Stimulated activated CD4-positive, alpha-beta T cell treated with anti-CD3 and anti-CD28 coated beads, Interleukin-15, amount 100 ng/mL, for 48 hours (primary cell): ENCODE data around the gene SLBP.

ENCODE experiments used
- DNase-seq, 2 donors: peaks; one replicate each; pipeline ENCODE4 v3.0.0-alpha.2; 2020; ENCODE audit warnings: low read depth in 2 of 2

Gene SLBP

GRCh38 chr4:1655081-1655480, 57.0 kb downstream of the SLBP start:
- no peak for DNase-seq

GRCh38 chr4:1654216-1654955, 57.7 kb downstream of the SLBP start:
- no peak for DNase-seq

GRCh38 chr4:1653776-1654175, 58.3 kb downstream of the SLBP start:
- no peak for DNase-seq

GRCh38 chr4:1652088-1652487, 60.0 kb downstream of the SLBP start:
- no peak for DNase-seq

- DNase-seq: no peak
These were observed 60.5 kb downstream of the SLBP start for GRCh38 chr4:1651609-1652008.

GRCh38 chr4:1648962-1649361, 63.2 kb downstream of the SLBP start:
- DNase-seq: no peak

- DNase-seq: no peak
These were observed 64.7 kb downstream of the SLBP start for GRCh38 chr4:1647432-1647831.

GRCh38 chr4:1646690-1647089, 65.4 kb downstream of the SLBP start:
- DNase-seq: no peak

- DNase-seq: no peak
These were observed 67.0 kb downstream of the SLBP start for GRCh38 chr4:1644891-1645657.

- DNase-seq: no peak
These were observed 68.0 kb downstream of the SLBP start for GRCh38 chr4:1643971-1644735.
